GM21526 (cell line): ENCODE data around the gene PTPRM.

Source experiments
- ATAC-seq: cut with Tn5 transposase; IDR thresholded peaks from one replicate; pipeline ENCODE4 v1.9.1; 2021; ENCODE audit warnings: moderate library complexity; ENCODE audit not compliant: unreplicated experiment, low FRiP score

PTPRM gene

GRCh38 chr18:7787339-7787738 is 220.2 kb downstream of the PTPRM start:
- ATAC-seq: no peak

GRCh38 chr18:7789856-7790552 is 222.9 kb downstream of the PTPRM start:
- ATAC-seq: no peak

GRCh38 chr18:7793100-7793499 is 226.0 kb downstream of the PTPRM start:
- ATAC-seq: no peak

GRCh38 chr18:7803956-7804469 is 236.9 kb downstream of the PTPRM start:
- ATAC-seq: no peak

GRCh38 chr18:7805096-7805495 is 238.0 kb downstream of the PTPRM start:
- no peak for ATAC-seq

GRCh38 chr18:7805880-7806279 is 238.8 kb downstream of the PTPRM start:
- no peak for ATAC-seq

GRCh38 chr18:7807936-7808453 is 240.9 kb downstream of the PTPRM start:
- ATAC-seq: no peak

- no peak for ATAC-seq
Observed at GRCh38 chr18:7808992-7809391, 241.9 kb downstream of the PTPRM start.

GRCh38 chr18:7809455-7809854 is 242.3 kb downstream of the PTPRM start:
- no peak for ATAC-seq

- ATAC-seq: no peak
Observed at GRCh38 chr18:7809978-7810377, 242.9 kb downstream of the PTPRM start.

- no peak for ATAC-seq
Observed at GRCh38 chr18:7812431-7813063, 245.4 kb downstream of the PTPRM start.

GRCh38 chr18:7813131-7813530 is 246.0 kb downstream of the PTPRM start:
- no peak for ATAC-seq

GRCh38 chr18:7814754-7815315 is 247.7 kb downstream of the PTPRM start:
- no peak for ATAC-seq

- ATAC-seq: no peak
Observed at GRCh38 chr18:7815787-7816186, 248.7 kb downstream of the PTPRM start.

GRCh38 chr18:7817575-7818230 is 250.6 kb downstream of the PTPRM start:
- ATAC-seq: no peak

- no peak for ATAC-seq
Observed at GRCh38 chr18:7821784-7822183, 254.7 kb downstream of the PTPRM start.

- no peak for ATAC-seq
Observed at GRCh38 chr18:7822435-7823331, 255.6 kb downstream of the PTPRM start.

GRCh38 chr18:7824970-7825369 is 257.9 kb downstream of the PTPRM start:
- no peak for ATAC-seq

GRCh38 chr18:7830468-7830867 is 263.4 kb downstream of the PTPRM start:
- ATAC-seq: peak; percentile 59

GRCh38 chr18:7839548-7839947 is 272.4 kb downstream of the PTPRM start:
- ATAC-seq: no peak
